HCT116 (cell line): ENCODE results near the gene HLA-DQB2. TPM values are rescaled to one million over a fixed set of nuclear protein-coding genes. Genes with fewer than 3 reads are reported as not detected.

Experiments used
- ATAC-seq: fragments of 200-7000 bp; cut with Tn5 transposase; 2 replicates; pipeline ENCODE4 v1.9.1; 2020; ENCODE audit warnings: mild to moderate bottlenecking, moderate library complexity
- BruUV-seq: library from RNA; stranded (reverse); fragments of 400-500 nt; replicated peaks from 2 replicates; lab custom pipeline; 2021; lab: Mats Ljungman, UMichigan
- CTCF ChIA-PET: fragments of 300-600 bp; sonication (Branson Sonifier 250); formaldehyde crosslinking; loops from one replicate; lab custom pipeline; 2021; ENCODE audit warnings: antibody characterized with exemption; lab: Charles Lee
- POLR2A ChIA-PET: fragments of 300-600, 350-600 bp; sonication (Branson Sonifier 250); formaldehyde crosslinking; loops from one replicate; lab custom pipeline; 2021; ENCODE audit warnings: antibody characterized with exemption; lab: Charles Lee
- RAD21 ChIA-PET, 2 experiments: fragments of 300-600 bp; sonication (Branson Sonifier 250); formaldehyde crosslinking; loops; one replicate each; lab custom pipeline; 2023; ENCODE audit warnings: low total read pairs in 2 of 2; ENCODE audit not compliant: uncharacterized antibody in 2 of 2, unreplicated experiment in 2 of 2, low non-redundant PET in 1 of 2; lab: Charles Lee
- DNase-seq: peaks from one replicate; pipeline ENCODE4 v3.0.0-alpha.2; 2010; ENCODE audit warnings: low read depth, low spot score
- H2AFZ ChIP-seq: fragments of 200-600 bp; shearing (Covaris generic), sonication (generic); 2 replicates; pipeline ENCODE4 v1.6.1; 2017; ENCODE audit warnings: low read depth, mixed run types, mixed read lengths, antibody characterized with exemption, low read length; ENCODE audit not compliant: poor library complexity, severe bottlenecking
- H3K27ac ChIP-seq: 2 replicates; pipeline ENCODE4 v1.5.1; 2012; ENCODE audit warnings: low read depth, low read length
- H3K27me3 ChIP-seq: fragments of 200-600 bp; sonication (generic); 2 replicates; pipeline ENCODE4 v1.6.1; 2016; ENCODE audit warnings: mixed run types, low read length, mixed read lengths; ENCODE audit not compliant: insufficient read depth
- H3K36me3 ChIP-seq, 2 experiments: fragments of 200-500 bp in 1 of 2; fragments of 200-600 bp in 1 of 2; sonication (Bioruptor generic) in 1 of 2; sonication (generic) in 1 of 2; 2 replicates each; pipeline versions ENCODE4 v1.5.1 to v1.6.1; 2014 to 2016; ENCODE audit warnings: low read length in 2 of 2, inconsistent platforms in 1 of 2, mixed read lengths in 1 of 2, mixed run types in 1 of 2; ENCODE audit not compliant: insufficient read depth in 2 of 2, control insufficient read depth in 1 of 2
- H3K4me1 ChIP-seq, 2 experiments: fragments of 200-600 bp in 1 of 2; sonication (generic) in 1 of 2; 2 replicates each; pipeline versions ENCODE4 v1.5.1 to v1.6.1; 2012 to 2017; ENCODE audit warnings: low read length in 2 of 2, inconsistent platforms in 1 of 2, mild to moderate bottlenecking in 1 of 2, mixed read lengths in 1 of 2, mixed run types in 1 of 2, moderate library complexity in 1 of 2; ENCODE audit not compliant: insufficient read depth in 2 of 2, control insufficient read depth in 1 of 2
- H3K4me2 ChIP-seq: fragments of 200-600 bp; sonication (generic); 2 replicates; pipeline ENCODE4 v1.6.1; 2017; ENCODE audit warnings: mixed run types, low read length, mixed read lengths
- H3K4me3 ChIP-seq, 2 experiments: fragments of 200-600 bp in 1 of 2; sonication (generic) in 1 of 2; replicated peaks in 1 of 2; 2 replicates each; pipeline ENCODE4 v1.5.1; 2011 to 2016; ENCODE audit warnings: low read length in 2 of 2, control low read depth in 1 of 2, low read depth in 1 of 2, mild to moderate bottlenecking in 1 of 2, mixed read lengths in 1 of 2, mixed run types in 1 of 2
- H3K79me2 ChIP-seq: fragments of 200-600 bp; sonication (generic); 2 replicates; pipeline ENCODE4 v1.6.1; 2017; ENCODE audit warnings: mild to moderate bottlenecking, mixed run types, low read length, moderate library complexity, mixed read lengths; ENCODE audit not compliant: insufficient read depth
- H3K9ac ChIP-seq: fragments of 200-600 bp; sonication (generic); 2 replicates; pipeline ENCODE4 v1.6.1; 2016; ENCODE audit warnings: low read length, mixed read lengths
- H3K9me2 ChIP-seq: fragments of 200-600 bp; sonication (generic), shearing (Covaris generic); 2 replicates; pipeline ENCODE4 v1.6.1; 2017; ENCODE audit warnings: mixed run types, mild to moderate bottlenecking, moderate library complexity; ENCODE audit not compliant: insufficient read depth
- H3K9me3 ChIP-seq, 2 experiments: fragments of 200-500 bp in 1 of 2; fragments of 200-600 bp in 1 of 2; sonication (Bioruptor generic) in 1 of 2; sonication (generic) in 1 of 2; 2 replicates each; pipeline ENCODE4 v1.6.1; 2014 to 2017; ENCODE audit warnings: low read length in 2 of 2, mixed read lengths in 2 of 2, inconsistent platforms in 1 of 2, low read depth in 1 of 2, mild to moderate bottlenecking in 1 of 2, mixed run types in 1 of 2, moderate library complexity in 1 of 2; ENCODE audit not compliant: control insufficient read depth in 1 of 2, insufficient read depth in 1 of 2
- H4K20me1 ChIP-seq: fragments of 200-600 bp; sonication (generic), shearing (Covaris generic); 2 replicates; pipeline ENCODE4 v1.6.1; 2017; ENCODE audit warnings: mixed run types, mild to moderate bottlenecking, moderate library complexity; ENCODE audit not compliant: insufficient read depth
- EZH2 ChIP-seq: fragments of 200-600 bp; sonication (generic); IDR thresholded peaks from 2 replicates; pipeline ENCODE4 v1.6.1; 2017; ENCODE audit warnings: antibody characterized with exemption, mixed run types
- EZH2phosphoT487 ChIP-seq: fragments of 200-600 bp; IDR thresholded peaks from 2 replicates; pipeline ENCODE4 v1.6.1; 2018; ENCODE audit warnings: antibody characterized with exemption, borderline replicate concordance
- JUND ChIP-seq: IDR thresholded peaks from 2 replicates; pipeline ENCODE4 v1.6.1; 2012
- MAX ChIP-seq: IDR thresholded peaks from 2 replicates; pipeline ENCODE4 v1.6.1; 2012
- REST ChIP-seq: IDR thresholded peaks from 2 replicates; pipeline ENCODE4 v1.6.1; 2012; ENCODE audit warnings: low read depth
- SRF ChIP-seq: IDR thresholded peaks from 2 replicates; pipeline ENCODE4 v1.6.1; 2012; ENCODE audit warnings: low read depth
- ZFX ChIP-seq: fragments of 450-650 bp; IDR thresholded peaks from 2 replicates; pipeline ENCODE4 v1.6.1; 2017
- ZNF274 ChIP-seq: fragments of 200-500 bp; sonication (Bioruptor generic); IDR thresholded peaks from 2 replicates; pipeline ENCODE4 v1.6.1; 2014; ENCODE audit warnings: mild to moderate bottlenecking, low read depth, low read length, inconsistent platforms
- intact Hi-C: fragments of 100-400 bp; cut with micrococcal nuclease; formaldehyde crosslinking; loops from 2 replicates; pipeline ENCODE4 v1.10.0; 2022
- total RNA-seq: library from RNA; stranded (reverse); gene quantifications from one replicate; pipeline ENCODE4 v1.2.1, GENCODE V29; 2021; ENCODE audit not compliant: unreplicated experiment

The HLA-DQB2 gene
- total RNA-seq, 1 experiment from 2014 or later: 1.8 TPM

DNA sequence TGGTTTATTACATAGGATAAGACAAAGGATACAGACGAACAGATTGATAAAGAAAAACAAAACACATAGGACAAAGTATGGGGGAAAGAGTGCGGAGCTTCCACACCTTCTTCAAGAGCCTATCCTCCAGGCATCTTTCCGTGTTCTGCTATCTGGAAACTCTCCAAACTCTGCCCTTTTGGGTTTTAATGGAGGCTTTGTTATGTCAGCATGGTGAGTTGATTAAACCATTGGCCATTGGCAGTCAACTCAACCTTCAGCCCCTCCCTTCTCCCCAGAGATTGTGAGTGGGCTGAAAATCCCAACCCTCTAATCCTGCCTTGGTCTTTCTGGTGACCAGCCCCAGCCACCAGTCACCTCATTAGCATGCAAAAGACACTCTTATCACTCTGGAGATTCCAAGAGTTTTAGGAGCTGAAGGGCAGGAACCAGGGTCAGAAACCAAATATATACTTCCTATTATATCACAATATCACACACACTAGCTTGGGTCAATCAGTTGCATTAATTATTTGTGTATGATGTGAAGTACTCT, 29.6 kb upstream of the HLA-DQB2 start (continued):
- no peak for TF ChIP-seq REST
- no peak for TF ChIP-seq ZFX
- no peak for TF ChIP-seq SRF
- no peak for TF ChIP-seq EZH2phosphoT487

DNA sequence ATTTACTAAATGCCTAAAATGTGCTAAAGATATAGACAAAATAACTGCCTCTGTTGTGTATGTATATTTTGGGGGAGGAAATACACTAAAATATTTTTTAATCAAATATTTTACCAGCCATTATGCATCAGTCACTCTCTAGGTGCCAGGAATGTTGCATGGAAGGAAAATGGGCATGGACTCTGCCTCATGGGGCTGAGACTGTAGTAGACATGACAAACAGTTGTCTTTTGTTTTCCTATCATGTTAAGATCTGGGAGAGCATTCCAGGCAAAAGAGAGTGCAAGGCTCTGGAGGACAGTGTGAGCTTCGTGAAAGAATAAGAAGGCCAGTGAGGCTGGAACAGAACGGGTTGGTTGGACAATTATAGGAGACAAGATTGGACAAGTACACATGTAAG, 27.0 kb upstream of the HLA-DQB2 start:
- Histone ChIP-seq H3K36me3 (no peaks in the 10 kb centered on the region), H3K9me2 (no peaks in the 10 kb centered on the region), H3K9ac (no peak overlapping the region), H3K4me1 (peaks cover 0 to 8% of the 10 kb centered on the region in 2 experiments; a peak in 2 of 4 replicates), H3K27me3 (peaks cover 5% of the 10 kb centered on the region; the same call in 1 of the 2 replicates), H2AFZ (no peak overlapping the region), H3K79me2 (no peaks in the 10 kb centered on the region), H3K9me3 (no peaks in the 10 kb centered on the region), H3K27ac (no peak overlapping the region), H4K20me1 (no peaks in the 10 kb centered on the region), H3K4me3 (no peak overlapping the region), H3K4me2 (no peak overlapping the region)
- TF ChIP-seq MAX (no peak), EZH2 (no peak), JUND (no peak), ZNF274 (no peak)
- no TSS peak for BruUV-seq
- peak; percentile 67 for ATAC-seq
- RAD21 ChIA-PET: no interaction called here
- intact Hi-C loops: no loop called here
- CTCF ChIA-PET: no interaction called here
- POLR2A ChIA-PET: interaction anchor here (0.6 kb wide), 1 partner anchor 664 kb away, joined by 3 read pairs; the partner anchor contains the start of gene ZBTB9
- peak; percentile 38 for DNase-seq
